Thoracic aorta (tissue), 2 donors: Measurements from ENCODE around the gene CHGA. TPM values are rescaled to one million over a fixed set of nuclear protein-coding genes. Genes with fewer than 3 reads are reported as not detected.

Source experiments
- ATAC-seq: fragments of 150-250 bp; one replicate; pipeline ENCODE4 v1.8.0; 2017; ENCODE audit warnings: low read depth; ENCODE audit not compliant: insufficient number of reproducible peaks, low FRiP score
- DNase-seq: peaks from one replicate; pipeline ENCODE4 v3.0.0-alpha.2; 2020; ENCODE audit warnings: low spot score
- H3K27ac ChIP-seq, 2 donors: fragments of 200-600 bp; sonication (generic); 1 replicate in 1 of 2; 2 replicates in 1 of 2; pipeline ENCODE4 v1.5.1; 2016; ENCODE audit warnings: mild to moderate bottlenecking in 2 of 2, moderate library complexity in 2 of 2
- H3K27me3 ChIP-seq: fragments of 200-600 bp; sonication (generic); replicated peaks from 2 replicates; pipeline ENCODE4 v1.6.0; 2016; ENCODE audit warnings: mild to moderate bottlenecking; ENCODE audit not compliant: insufficient read depth
- H3K36me3 ChIP-seq: fragments of 200-600 bp; sonication (generic); one replicate; pipeline ENCODE4 v1.5.1; 2016
- H3K4me1 ChIP-seq, 2 donors: fragments of 200-600 bp; sonication (generic); 1 replicate in 1 of 2; 2 replicates in 1 of 2; pipeline versions ENCODE4 v1.5.1 to v1.6.0; 2016; ENCODE audit warnings: low read depth in 2 of 2, mild to moderate bottlenecking in 1 of 2; ENCODE audit not compliant: control insufficient read depth in 1 of 2
- H3K4me3 ChIP-seq: fragments of 200-600 bp; sonication (generic); 2 replicates; pipeline ENCODE4 v1.5.1; 2016; ENCODE audit warnings: mild to moderate bottlenecking
- H3K9me3 ChIP-seq: fragments of 200-600 bp; sonication (generic); 2 replicates; pipeline ENCODE4 v1.5.1; 2016
- total RNA-seq, 2 donors: library from RNA; depleted of rRNA; stranded (reverse); fragments of >200 nt; gene quantifications; one replicate each; pipeline versions ENCODE4 v1.1.0 to v1.2.3, GENCODE V29; 2016
- TF ChIP-seq, protein P1 (sequence below): fragments of 200-600 bp; sonication (generic); IDR thresholded peaks from one replicate; pipeline ENCODE4 v1.5.1; 2019; ENCODE audit warnings: antibody characterized with exemption

CHGA gene
- total RNA-seq, 2 donors from 2014 or later, result not detected

DNA sequence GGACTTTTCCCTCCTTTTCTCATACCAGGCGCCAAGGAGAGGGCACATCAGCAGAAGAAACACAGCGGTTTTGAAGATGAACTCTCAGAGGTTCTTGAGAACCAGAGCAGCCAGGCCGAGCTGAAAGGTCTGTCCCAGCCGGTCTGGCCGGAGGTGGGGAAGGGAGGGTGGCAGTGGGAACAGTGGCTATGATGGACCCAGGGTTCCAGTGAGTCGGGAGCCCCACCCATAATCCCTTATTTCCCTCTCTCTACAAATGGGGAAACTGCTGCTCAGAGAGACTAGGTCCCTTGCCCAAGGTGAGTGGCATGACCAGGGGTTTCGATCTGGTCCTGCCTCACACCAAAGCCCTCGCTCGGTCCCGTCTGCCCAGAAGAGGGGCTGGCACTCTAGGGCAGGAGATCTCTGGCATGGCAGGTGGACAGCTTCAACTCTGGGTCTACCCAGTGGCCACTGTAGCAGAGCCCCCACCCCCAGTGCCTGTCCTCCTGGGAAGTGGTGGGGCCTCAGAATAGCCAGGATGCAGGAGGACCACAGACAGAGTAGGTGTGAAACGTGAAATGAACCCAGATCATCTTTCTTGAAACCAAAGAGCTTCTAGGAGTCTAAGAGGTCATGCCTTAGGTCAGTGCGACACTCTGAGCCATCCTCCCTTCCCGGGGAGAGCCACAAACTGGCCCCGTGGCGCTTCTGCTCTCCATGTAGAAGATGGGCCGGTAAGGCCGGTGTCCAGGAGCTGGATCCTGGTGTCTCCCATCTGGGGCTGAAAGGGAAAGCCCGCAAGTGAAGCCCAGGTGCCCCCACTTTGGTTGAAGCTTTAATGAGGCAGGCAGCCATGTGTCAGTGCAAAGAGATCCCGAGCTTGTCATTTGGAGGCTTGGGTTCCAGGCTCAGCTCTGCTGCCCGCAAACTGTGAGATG, 7.0 kb downstream of the CHGA start:
- no peak overlapping the region for H3K27ac ChIP-seq
- no peaks in the 10 kb centered on the region for H3K4me1 ChIP-seq
- DNase-seq (no peak), ATAC-seq (no peak)
- no peaks in the 10 kb centered on the region for H3K9me3 ChIP-seq
- H3K36me3 ChIP-seq, result no peaks in the 10 kb centered on the region
- no peak overlapping the region for H3K4me3 ChIP-seq
- TF ChIP-seq, protein P1, sequence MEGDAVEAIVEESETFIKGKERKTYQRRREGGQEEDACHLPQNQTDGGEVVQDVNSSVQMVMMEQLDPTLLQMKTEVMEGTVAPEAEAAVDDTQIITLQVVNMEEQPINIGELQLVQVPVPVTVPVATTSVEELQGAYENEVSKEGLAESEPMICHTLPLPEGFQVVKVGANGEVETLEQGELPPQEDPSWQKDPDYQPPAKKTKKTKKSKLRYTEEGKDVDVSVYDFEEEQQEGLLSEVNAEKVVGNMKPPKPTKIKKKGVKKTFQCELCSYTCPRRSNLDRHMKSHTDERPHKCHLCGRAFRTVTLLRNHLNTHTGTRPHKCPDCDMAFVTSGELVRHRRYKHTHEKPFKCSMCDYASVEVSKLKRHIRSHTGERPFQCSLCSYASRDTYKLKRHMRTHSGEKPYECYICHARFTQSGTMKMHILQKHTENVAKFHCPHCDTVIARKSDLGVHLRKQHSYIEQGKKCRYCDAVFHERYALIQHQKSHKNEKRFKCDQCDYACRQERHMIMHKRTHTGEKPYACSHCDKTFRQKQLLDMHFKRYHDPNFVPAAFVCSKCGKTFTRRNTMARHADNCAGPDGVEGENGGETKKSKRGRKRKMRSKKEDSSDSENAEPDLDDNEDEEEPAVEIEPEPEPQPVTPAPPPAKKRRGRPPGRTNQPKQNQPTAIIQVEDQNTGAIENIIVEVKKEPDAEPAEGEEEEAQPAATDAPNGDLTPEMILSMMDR, result no peak
- no peaks in the 10 kb centered on the region for H3K27me3 ChIP-seq

DNA sequence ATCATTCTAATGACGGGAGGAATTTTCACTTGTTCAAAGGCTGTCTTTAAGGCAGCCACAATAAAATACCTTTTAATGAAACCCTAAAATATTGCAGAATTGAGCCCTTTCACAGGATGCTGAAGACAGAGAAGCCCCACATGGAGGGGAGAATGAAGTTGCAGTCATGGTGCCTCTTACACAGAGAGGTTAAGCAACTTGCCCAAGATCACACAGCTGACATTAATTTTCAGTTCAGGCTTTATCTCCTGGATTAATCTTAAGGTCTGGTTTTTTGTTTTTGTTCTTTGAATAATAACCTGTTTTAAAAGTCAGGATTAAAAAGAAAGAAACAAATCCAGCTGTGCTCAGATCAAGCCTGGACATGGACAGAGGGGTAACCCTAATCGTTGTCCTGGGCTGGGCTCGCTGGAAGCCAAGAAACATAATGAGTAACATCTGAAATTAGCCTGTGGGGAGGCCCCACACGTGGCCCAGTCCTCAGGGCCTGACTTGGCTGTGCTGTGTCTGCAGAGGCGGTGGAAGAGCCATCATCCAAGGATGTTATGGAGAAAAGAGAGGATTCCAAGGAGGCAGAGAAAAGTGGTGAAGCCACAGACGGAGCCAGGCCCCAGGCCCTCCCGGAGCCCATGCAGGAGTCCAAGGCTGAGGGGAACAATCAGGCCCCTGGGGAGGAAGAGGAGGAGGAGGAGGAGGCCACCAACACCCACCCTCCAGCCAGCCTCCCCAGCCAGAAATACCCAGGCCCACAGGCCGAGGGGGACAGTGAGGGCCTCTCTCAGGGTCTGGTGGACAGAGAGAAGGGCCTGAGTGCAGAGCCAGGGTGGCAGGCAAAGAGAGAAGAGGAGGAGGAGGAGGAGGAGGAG, 8.0 kb downstream of the CHGA start:
- ATAC-seq, result no peak
- no peak overlapping the region for H3K27ac ChIP-seq
- H3K27me3 ChIP-seq, result no peaks in the 10 kb centered on the region
- H3K4me1 ChIP-seq, result no peaks in the 10 kb centered on the region
- no peaks in the 10 kb centered on the region for H3K36me3 ChIP-seq
- no peak for DNase-seq
- H3K4me3 ChIP-seq, result no peak overlapping the region
- TF ChIP-seq, protein P1, result no peak
- no peaks in the 10 kb centered on the region for H3K9me3 ChIP-seq

GRCh38 chr14:92931681-92932447, 8.9 kb downstream of the CHGA start:
- H3K4me3 ChIP-seq, result no peak overlapping the region
- TF ChIP-seq, protein P1, result no peak
- H3K4me1 ChIP-seq, result no peaks in the 10 kb centered on the region
- ATAC-seq, result no peak
- no peaks in the 10 kb centered on the region for H3K9me3 ChIP-seq
- no peak overlapping the region for H3K27ac ChIP-seq
- peaks cover 4% of the 10 kb centered on the region for H3K36me3 ChIP-seq
- no peaks in the 10 kb centered on the region for H3K27me3 ChIP-seq
- DNase-seq, result no peak

DNA sequence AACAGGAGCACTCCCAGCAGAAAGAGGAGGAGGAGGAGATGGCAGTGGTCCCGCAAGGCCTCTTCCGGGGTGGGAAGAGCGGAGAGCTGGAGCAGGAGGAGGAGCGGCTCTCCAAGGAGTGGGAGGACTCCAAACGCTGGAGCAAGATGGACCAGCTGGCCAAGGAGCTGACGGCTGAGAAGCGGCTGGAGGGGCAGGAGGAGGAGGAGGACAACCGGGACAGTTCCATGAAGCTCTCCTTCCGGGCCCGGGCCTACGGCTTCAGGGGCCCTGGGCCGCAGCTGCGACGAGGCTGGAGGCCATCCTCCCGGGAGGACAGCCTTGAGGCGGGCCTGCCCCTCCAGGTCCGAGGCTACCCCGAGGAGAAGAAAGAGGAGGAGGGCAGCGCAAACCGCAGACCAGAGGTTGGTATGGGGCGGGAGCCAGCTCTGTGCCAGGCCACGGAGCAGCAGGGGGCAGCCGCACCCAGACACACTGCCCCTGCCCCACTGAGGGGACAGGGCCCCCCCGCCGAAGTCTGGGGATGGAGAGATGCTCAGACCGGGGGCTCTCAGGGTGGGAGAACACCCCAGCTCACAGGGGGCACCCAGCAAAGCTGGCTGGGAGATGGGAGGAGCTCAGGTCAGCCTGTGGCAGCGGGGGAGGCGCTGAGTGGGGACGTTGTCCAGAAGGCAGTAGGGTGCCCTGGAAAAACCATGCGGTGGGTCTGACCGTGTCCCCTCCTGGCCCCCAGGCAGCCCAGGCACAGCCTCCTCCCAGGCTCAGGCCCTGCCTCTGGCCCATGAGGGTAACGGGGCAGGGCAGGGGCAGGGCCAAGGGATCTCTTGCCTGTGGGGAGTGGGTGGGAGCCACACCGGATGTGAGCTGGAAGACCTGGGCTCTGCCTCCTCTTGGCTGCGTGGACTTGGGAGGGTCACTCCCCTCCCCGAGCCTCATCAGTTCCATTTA, 9.8 kb downstream of the CHGA start:
- no peak for DNase-seq
- peaks cover 6% of the 10 kb centered on the region for H3K36me3 ChIP-seq
- H3K27me3 ChIP-seq, result no peaks in the 10 kb centered on the region
- ATAC-seq, result no peak
- H3K4me3 ChIP-seq, result no peak overlapping the region
- no peaks in the 10 kb centered on the region for H3K4me1 ChIP-seq
- TF ChIP-seq, protein P1, result no peak
- H3K9me3 ChIP-seq, result no peaks in the 10 kb centered on the region
- H3K27ac ChIP-seq, result no peak overlapping the region
